Thoracic aorta (tissue), 2 donors: ENCODE data around the gene CTXN1. TPM values are rescaled to one million over a fixed set of nuclear protein-coding genes. Genes with fewer than 3 reads are reported as not detected.
A peak's percentile ranks its signal among the peaks of the same experiment; 100 is the strongest.
"Not testable (repeated sequence)": the region's sequence is repeated elsewhere in the genome, so short reads cannot be mapped to it uniquely, and the experiment has no call there.

ENCODE experiments used
- ATAC-seq: fragments of 150-250 bp; one replicate; pipeline ENCODE4 v1.8.0; 2017; ENCODE audit warnings: low read depth; ENCODE audit not compliant: insufficient number of reproducible peaks, low FRiP score
- DNase-seq: peaks from one replicate; pipeline ENCODE4 v3.0.0-alpha.2; 2020; ENCODE audit warnings: low spot score
- H3K27ac ChIP-seq, 2 donors: fragments of 200-600 bp; sonication (generic); 1 replicate in 1 of 2; 2 replicates in 1 of 2; pipeline ENCODE4 v1.5.1; 2016; ENCODE audit warnings: mild to moderate bottlenecking in 2 of 2, moderate library complexity in 2 of 2
- H3K27me3 ChIP-seq: fragments of 200-600 bp; sonication (generic); replicated peaks from 2 replicates; pipeline ENCODE4 v1.6.0; 2016; ENCODE audit warnings: mild to moderate bottlenecking; ENCODE audit not compliant: insufficient read depth
- H3K36me3 ChIP-seq: fragments of 200-600 bp; sonication (generic); one replicate; pipeline ENCODE4 v1.5.1; 2016
- H3K4me1 ChIP-seq, 2 donors: fragments of 200-600 bp; sonication (generic); 1 replicate in 1 of 2; 2 replicates in 1 of 2; pipeline versions ENCODE4 v1.5.1 to v1.6.0; 2016; ENCODE audit warnings: low read depth in 2 of 2, mild to moderate bottlenecking in 1 of 2; ENCODE audit not compliant: control insufficient read depth in 1 of 2
- H3K4me3 ChIP-seq: fragments of 200-600 bp; sonication (generic); 2 replicates; pipeline ENCODE4 v1.5.1; 2016; ENCODE audit warnings: mild to moderate bottlenecking
- H3K9me3 ChIP-seq: fragments of 200-600 bp; sonication (generic); 2 replicates; pipeline ENCODE4 v1.5.1; 2016
- total RNA-seq, 2 donors: library from RNA; depleted of rRNA; stranded (reverse); fragments of >200 nt; gene quantifications; one replicate each; pipeline versions ENCODE4 v1.1.0 to v1.2.3, GENCODE V29; 2016
- TF ChIP-seq, protein P1 (sequence below): fragments of 200-600 bp; sonication (generic); IDR thresholded peaks from one replicate; pipeline ENCODE4 v1.5.1; 2019; ENCODE audit warnings: antibody characterized with exemption

Gene CTXN1
- total RNA-seq, 2 donors from 2014 or later = 0.54 TPM; not detected in 1

GRCh38 chr19:7921302-7921966 lies 4.5 kb downstream of the CTXN1 start:
- peak overlapping the region; percentile 80 for H3K4me3 ChIP-seq
- peak overlapping the region; percentile 77 to 85 for H3K27ac ChIP-seq
- no peaks in the 10 kb centered on the region for H3K27me3 ChIP-seq
- DNase-seq = no peak
- peaks cover 32 to 64% of the 10 kb centered on the region in 2 donors for H3K4me1 ChIP-seq
- ATAC-seq = no peak
- H3K36me3 ChIP-seq = peaks cover 14% of the 10 kb centered on the region
- no peaks in the 10 kb centered on the region for H3K9me3 ChIP-seq
- TF ChIP-seq, protein P1, sequence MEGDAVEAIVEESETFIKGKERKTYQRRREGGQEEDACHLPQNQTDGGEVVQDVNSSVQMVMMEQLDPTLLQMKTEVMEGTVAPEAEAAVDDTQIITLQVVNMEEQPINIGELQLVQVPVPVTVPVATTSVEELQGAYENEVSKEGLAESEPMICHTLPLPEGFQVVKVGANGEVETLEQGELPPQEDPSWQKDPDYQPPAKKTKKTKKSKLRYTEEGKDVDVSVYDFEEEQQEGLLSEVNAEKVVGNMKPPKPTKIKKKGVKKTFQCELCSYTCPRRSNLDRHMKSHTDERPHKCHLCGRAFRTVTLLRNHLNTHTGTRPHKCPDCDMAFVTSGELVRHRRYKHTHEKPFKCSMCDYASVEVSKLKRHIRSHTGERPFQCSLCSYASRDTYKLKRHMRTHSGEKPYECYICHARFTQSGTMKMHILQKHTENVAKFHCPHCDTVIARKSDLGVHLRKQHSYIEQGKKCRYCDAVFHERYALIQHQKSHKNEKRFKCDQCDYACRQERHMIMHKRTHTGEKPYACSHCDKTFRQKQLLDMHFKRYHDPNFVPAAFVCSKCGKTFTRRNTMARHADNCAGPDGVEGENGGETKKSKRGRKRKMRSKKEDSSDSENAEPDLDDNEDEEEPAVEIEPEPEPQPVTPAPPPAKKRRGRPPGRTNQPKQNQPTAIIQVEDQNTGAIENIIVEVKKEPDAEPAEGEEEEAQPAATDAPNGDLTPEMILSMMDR = no peak

GRCh38 chr19:7920519-7921301 lies 5.2 kb downstream of the CTXN1 start:
- H3K36me3 ChIP-seq = peaks cover 14% of the 10 kb centered on the region
- DNase-seq (peak; percentile 100), ATAC-seq (peak; percentile 53)
- H3K9me3 ChIP-seq = no peaks in the 10 kb centered on the region
- TF ChIP-seq, protein P1 = no peak
- H3K4me3 ChIP-seq = peak overlapping the region; percentile 96
- no peaks in the 10 kb centered on the region for H3K27me3 ChIP-seq
- peak overlapping the region; percentile 88 to 89 for H3K27ac ChIP-seq
- peaks cover 34 to 67% of the 10 kb centered on the region in 2 donors for H3K4me1 ChIP-seq

DNA sequence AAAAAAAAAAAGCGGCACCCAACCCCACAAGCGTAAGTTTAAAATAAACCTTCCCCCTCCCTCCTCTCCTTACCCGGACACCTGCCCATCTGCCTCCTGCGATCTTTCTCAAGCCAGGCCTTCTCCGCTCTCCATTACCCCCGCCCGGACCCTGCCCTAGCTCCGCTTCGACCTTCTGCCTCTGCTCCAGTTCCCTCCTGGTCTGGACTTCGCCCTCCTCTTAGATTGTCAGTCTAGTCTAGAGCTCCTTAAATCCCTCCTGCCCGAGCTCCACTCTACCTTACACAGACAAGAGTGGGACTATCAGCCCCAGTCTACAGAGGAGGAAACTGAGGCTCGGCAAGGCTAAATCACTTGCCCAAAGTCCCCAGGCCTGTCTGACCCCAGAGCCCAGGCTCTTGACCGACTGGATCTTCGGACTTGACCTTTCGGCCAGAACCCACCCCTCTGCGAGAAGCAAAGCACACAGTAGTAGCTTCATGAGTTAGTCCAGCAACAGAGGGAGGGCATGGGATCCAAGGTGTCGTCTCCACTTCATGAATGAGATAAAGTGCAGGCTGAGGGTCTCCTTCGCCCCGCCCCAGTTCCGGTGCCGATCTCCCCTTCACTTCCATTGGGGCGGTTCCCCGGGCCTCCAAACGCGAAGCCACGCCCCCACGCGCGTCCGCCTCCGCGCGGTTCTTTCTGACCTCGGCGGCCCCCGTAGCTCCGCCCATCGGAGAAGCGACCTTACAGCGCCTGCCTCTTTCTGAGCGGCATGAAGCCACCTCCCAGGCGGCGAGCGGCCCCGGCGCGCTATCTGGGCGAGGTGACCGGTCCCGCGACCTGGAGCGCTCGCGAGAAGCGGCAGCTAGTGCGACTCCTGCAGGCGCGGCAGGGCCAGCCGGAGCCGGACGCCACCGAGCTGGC lies 6.1 kb downstream of the CTXN1 start, which contains the start of gene SNAPC2:
Gene SNAPC2, plus strand, starts transcription at position 729 of the 909 bp plus-strand sequence. Its CDS starts 29 bp downstream, at position 758.
- no peaks in the 10 kb centered on the region for H3K27me3 ChIP-seq
- TF ChIP-seq, protein P1 = no peak
- H3K9me3 ChIP-seq = no peaks in the 10 kb centered on the region
- peaks cover 28 to 60% of the 10 kb centered on the region in 2 donors for H3K4me1 ChIP-seq
- H3K4me3 ChIP-seq = peak within 1 kb of the TSS; percentile 96
- ATAC-seq (peak; percentile 79), DNase-seq (peak; percentile 82)
- peak within 1 kb of the TSS; percentile 88 to 89 for H3K27ac ChIP-seq
- peaks cover 14% of the 10 kb centered on the region for H3K36me3 ChIP-seq

DNA sequence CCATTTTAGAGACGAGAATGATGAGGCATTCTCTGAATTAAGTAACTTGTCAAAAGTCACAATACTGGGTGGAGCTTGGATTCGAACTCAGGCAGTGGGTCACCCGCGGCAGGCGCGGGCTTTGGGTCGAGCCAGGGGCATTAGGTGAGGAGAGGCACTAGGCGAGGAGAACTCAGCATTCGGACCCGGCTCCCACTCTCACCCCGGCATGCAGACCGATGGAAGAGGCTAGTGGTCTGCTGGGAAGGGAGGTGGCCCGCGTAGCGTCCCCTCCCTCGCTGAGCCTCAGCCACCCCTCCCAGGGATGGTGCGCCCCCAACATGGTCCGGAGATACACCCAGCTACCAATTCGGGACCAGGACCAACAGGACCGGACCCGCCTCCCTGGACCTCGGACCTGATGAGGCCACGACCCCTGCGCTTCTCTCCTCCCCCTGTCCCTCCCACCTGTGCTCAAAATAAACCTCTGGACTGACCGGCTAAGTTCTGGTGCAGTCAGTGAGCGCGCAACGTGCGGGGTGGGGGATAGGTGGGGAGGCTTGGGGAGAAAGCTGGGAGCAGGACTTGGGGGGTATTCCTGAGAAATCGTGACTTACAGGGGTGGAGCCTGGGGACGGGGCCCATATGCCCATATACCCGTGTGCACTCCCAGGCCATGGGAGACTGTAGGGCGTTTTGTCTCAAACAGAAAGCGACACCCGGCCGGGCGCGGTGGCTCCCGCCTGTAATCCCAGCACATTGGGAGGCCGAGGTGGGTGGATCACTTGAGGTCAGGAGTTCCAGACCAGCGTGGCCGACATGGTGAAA lies 7.1 kb downstream of the CTXN1 start:
- ATAC-seq = no peak
- DNase-seq = no peak
- H3K4me3 ChIP-seq = no peak overlapping the region
- H3K9me3 ChIP-seq = no peaks in the 10 kb centered on the region
- TF ChIP-seq, protein P1 = no peak
- H3K27me3 ChIP-seq = no peaks in the 10 kb centered on the region
- peaks cover 28 to 57% of the 10 kb centered on the region in 2 donors for H3K4me1 ChIP-seq
- peaks cover 14% of the 10 kb centered on the region for H3K36me3 ChIP-seq
- H3K27ac ChIP-seq = no peak overlapping the region

GRCh38 chr19:7918062-7918614 lies 7.8 kb downstream of the CTXN1 start:
- DNase-seq, H3K27ac ChIP-seq, H3K27me3 ChIP-seq: not testable (repeated sequence)

More at GRCh38 chr19:7918062-7918614, 7.8 kb downstream of the CTXN1 start:
- not testable (repeated sequence) for ATAC-seq, H3K9me3 ChIP-seq
- Histone ChIP-seq H3K4me3 (peak overlapping the region; percentile 67), H3K36me3 (peaks cover 13% of the 10 kb centered on the region), H3K4me1 (peaks cover 28 to 57% of the 10 kb centered on the region in 2 donors)
